Keratinocyte (primary cell): ENCODE results near the gene SMC5.

Source experiments
- EZH2 ChIP-seq: IDR thresholded peaks from one replicate; pipeline ENCODE4 v1.6.1; 2012; ENCODE audit warnings: inconsistent platforms, mild to moderate bottlenecking, low read length, moderate library complexity
- TF ChIP-seq, protein P1 (sequence below), 3 experiments: IDR thresholded peaks in 1 of 3; conservative IDR thresholded peaks in 1 of 3; optimal IDR thresholded peaks in 1 of 3; 2 replicates in 2 of 3; 3 replicates in 1 of 3; pipeline versions ENCODE3 to v1.5.1; 2011; ENCODE audit warnings: low read length in 3 of 3, mild to moderate bottlenecking in 3 of 3, moderate library complexity in 2 of 3, control low read depth in 1 of 3, inconsistent platforms in 1 of 3; ENCODE audit not compliant: insufficient read depth in 2 of 3; ENCODE audit errors: extremely low read depth in 1 of 3

DNA sequence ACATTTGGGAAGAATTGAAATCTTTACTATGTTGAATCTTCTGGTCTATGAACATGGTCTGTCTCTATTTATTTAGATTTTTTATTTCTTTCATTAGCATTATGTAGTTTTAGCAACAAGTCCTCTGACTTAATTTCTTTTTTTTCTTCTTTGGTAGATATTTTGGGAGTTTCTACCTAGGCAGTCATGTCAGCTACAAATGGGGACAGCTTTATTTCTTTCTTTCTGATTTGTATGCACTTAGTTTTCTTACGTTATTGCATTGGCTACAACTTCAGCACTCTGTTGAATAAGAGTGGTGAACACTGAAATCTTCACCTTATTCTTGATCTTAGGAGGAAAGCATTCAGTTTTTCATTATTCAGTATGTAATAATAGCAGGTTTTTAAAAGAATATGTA is 33.5 kb downstream of the SMC5 start:
- TF ChIP-seq EZH2 = no peak
- TF ChIP-seq, protein P1, sequence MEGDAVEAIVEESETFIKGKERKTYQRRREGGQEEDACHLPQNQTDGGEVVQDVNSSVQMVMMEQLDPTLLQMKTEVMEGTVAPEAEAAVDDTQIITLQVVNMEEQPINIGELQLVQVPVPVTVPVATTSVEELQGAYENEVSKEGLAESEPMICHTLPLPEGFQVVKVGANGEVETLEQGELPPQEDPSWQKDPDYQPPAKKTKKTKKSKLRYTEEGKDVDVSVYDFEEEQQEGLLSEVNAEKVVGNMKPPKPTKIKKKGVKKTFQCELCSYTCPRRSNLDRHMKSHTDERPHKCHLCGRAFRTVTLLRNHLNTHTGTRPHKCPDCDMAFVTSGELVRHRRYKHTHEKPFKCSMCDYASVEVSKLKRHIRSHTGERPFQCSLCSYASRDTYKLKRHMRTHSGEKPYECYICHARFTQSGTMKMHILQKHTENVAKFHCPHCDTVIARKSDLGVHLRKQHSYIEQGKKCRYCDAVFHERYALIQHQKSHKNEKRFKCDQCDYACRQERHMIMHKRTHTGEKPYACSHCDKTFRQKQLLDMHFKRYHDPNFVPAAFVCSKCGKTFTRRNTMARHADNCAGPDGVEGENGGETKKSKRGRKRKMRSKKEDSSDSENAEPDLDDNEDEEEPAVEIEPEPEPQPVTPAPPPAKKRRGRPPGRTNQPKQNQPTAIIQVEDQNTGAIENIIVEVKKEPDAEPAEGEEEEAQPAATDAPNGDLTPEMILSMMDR (optimal IDR thresholded peaks at IDR 0.05 in 1 of 3, IDR thresholded peaks at IDR 0.05 in 1 of 3, conservative IDR thresholded peaks at IDR 0.05 in 1 of 3; ENCODE audit: extremely low read depth in 1 of 3, insufficient read depth in 2 of 3, low read length in 3 of 3) = no peak
